GM10266 (cell line): Measurements from ENCODE around the gene KLF7.

ENCODE experiments used
- DNase-seq: peaks from one replicate; pipeline ENCODE4 v3.0.0; 2012; ENCODE audit errors: extremely low spot score
- CTCF ChIP-seq: IDR thresholded peaks from 2 replicates; pipeline ENCODE4 v1.5.1; 2012; ENCODE audit warnings: mild to moderate bottlenecking, low read depth; ENCODE audit not compliant: control insufficient read depth, insufficient read depth; ENCODE audit errors: missing control alignments

The KLF7 gene

GRCh38 chr2:207138627-207139297 lies 27.0 kb downstream of the KLF7 start:
- DNase-seq = no peak
- TF ChIP-seq CTCF = no peak

- DNase-seq = no peak
- no peak for TF ChIP-seq CTCF
These were observed 28.0 kb downstream of the KLF7 start for GRCh38 chr2:207137596-207138337.

GRCh38 chr2:207136874-207137273 lies 28.9 kb downstream of the KLF7 start:
- TF ChIP-seq CTCF = no peak
- DNase-seq = no peak

- no peak for TF ChIP-seq CTCF
- no peak for DNase-seq
These were observed 29.8 kb downstream of the KLF7 start for GRCh38 chr2:207135801-207136457.

- no peak for TF ChIP-seq CTCF
- DNase-seq = no peak
These were observed 30.4 kb downstream of the KLF7 start for GRCh38 chr2:207135340-207135739.

GRCh38 chr2:207133820-207134519 lies 31.8 kb downstream of the KLF7 start:
- no peak for TF ChIP-seq CTCF
- DNase-seq = no peak

- no peak for DNase-seq
- no peak for TF ChIP-seq CTCF
These were observed 32.3 kb downstream of the KLF7 start for GRCh38 chr2:207133458-207133819.
